ENCODE measurements around the gene RAD52.

RAD52 gene

DNA sequence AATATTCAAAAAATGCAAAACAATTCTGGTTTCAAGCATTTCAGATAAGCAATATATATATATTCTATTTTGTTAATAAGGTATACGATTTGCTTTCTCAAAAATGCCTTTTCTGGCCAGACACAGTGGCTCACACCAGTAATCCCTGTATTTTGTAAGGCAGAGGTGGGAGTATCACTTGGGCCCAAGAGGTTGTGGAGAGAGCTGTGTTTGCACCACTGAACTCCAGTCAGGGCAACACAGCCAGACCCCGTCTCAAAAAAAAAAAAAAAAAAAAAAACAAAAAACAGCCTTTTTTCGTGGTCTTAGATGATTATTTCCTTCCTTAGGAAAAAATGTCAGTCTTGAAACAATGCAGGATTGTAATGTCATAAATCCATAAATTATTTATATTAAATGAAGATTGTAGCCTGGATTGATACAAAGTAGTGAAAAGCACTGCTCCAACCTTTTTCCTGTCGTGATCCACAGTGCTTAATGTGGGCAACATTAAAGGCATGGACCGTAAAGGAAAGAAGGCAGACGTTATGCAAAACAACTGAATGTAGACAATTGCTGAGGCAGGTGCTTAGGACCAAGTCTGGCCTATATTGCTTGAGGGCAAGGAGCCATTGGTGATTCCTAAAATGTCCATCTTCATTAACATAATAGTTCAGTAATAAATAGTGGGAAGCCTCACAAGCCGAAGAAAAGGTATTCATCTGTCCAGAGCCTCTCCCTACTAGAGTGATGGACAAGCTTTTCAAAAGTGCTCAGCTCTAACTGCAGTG lies 36.8 kb downstream of the RAD52 start:
- DNase-seq = no peak

DNA sequence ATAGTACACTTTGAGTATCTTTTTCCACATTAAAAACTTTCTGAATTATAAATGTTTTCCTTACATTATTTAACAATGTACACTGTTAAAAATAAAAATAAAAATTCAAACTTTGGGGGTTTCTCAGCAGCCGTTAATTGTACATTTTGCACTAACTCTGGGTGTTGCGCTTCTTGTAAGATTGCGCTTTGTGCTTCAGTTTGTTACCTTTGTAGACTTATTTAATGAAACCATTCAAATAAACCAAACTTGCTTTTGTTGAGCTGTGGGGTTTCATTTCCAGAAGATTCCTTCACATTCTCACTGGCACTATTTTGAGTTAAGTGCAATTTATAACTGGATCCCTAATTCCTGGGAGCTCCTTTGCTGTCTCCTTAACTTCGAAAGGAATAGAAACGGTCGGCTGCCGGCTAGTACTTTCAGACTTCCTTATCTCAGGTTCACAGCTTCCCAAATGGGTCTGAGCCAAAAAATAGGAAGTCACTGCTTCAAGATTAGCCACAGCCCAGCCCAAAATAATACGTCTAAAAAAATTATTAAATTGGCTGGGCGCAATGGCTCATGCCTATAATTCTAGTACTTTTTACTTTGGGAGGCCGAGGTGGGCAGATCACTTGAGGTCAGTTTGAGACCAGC lies 38.2 kb downstream of the RAD52 start:
- DNase-seq = no peak

GRCh38 chr12:910416-910815 lies 39.1 kb downstream of the RAD52 start:
- DNase-seq = no peak

- no peak for DNase-seq
Measured at GRCh38 chr12:909861-910260, 39.6 kb downstream of the RAD52 start.

DNA sequence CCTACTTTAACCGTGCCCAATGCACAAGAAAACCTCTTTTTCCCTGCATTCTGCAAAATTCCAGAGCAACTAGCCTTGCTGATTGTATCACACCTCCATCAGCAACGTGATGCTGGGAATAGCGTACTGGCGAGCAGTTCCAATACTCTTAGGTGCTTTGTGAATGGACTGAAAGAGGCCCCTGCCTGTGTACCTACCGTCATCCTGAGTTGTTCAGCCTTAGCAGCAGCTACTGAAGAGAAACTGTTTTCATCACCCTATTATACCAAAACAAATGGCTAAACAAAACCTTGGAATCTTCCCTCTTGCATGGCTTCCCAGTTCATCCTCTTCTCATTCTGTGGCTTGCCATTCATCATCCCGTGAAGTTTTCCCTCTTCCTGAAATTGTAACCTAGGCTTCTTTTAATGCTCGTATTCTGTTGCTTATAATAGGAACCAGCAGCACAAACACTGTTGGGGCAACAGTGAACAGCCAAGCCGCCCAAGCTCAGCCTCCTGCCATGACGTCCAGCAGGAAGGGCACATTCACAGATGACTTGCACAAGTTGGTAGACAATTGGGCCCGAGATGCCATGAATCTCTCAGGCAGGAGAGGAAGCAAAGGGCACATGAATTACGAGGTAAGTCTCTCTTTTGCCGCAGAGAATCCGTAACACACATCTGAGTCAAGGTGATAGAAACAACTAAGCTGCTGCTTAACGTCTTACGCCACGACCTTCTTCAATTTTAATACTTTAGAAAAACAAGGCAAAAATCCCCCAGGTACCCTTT lies 41.9 kb downstream of the RAD52 start:
- DNase-seq = no peak

- DNase-seq = no peak
Measured at GRCh38 chr12:906062-906585, 43.4 kb downstream of the RAD52 start.

GRCh38 chr12:905261-906031 lies 44.0 kb downstream of the RAD52 start:
- no peak for DNase-seq

DNA sequence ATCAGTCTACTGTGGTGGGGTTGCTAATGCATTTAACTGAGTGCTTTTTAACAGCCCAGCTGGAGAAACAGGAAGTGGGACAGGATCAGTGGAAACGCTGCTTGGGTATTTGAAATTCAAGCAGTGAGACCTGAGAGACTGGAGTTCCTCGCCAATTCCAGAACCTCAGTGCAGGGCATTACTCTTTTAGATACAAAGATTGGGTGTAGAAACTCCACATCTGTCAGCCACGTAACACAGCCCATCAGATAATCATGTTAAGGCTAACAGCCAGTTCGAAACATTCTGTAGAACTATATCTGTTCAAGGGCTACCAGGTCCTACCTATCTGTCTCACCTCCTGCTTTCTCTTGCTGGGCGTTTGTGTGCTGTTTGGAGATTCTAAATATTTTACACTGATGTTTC lies 45.5 kb downstream of the RAD52 start:
- DNase-seq = no peak

GRCh38 chr12:903055-903454 lies 46.4 kb downstream of the RAD52 start:
- no peak for DNase-seq

- no peak for DNase-seq
Measured at GRCh38 chr12:902581-902980, 46.9 kb downstream of the RAD52 start.

DNA sequence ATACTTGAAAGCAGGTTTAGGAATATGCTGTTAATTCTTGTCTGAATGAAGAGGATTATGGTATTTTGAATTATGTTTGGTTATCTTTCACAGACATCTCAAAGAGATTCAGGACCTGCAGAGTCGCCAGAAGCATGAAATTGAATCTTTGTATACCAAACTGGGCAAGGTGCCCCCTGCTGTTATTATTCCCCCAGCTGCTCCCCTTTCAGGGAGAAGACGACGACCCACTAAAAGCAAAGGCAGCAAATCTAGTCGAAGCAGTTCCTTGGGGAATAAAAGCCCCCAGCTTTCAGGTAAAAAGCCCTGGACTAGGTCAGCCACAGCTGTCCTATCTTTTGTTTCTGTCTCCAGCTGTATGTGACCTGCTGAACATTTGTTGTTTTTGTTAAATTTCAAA lies 52.1 kb downstream of the RAD52 start:
- no peak for DNase-seq

GRCh38 chr12:896031-896430 lies 53.5 kb downstream of the RAD52 start:
- no peak for DNase-seq

- DNase-seq = no peak
Measured at GRCh38 chr12:894226-894625, 55.3 kb downstream of the RAD52 start.

GRCh38 chr12:886206-886605 lies 63.3 kb downstream of the RAD52 start:
- no peak for DNase-seq

GRCh38 chr12:885701-886100 lies 63.8 kb downstream of the RAD52 start:
- no peak for DNase-seq

- no peak for DNase-seq
Measured at GRCh38 chr12:884746-885414, 64.6 kb downstream of the RAD52 start.

DNA sequence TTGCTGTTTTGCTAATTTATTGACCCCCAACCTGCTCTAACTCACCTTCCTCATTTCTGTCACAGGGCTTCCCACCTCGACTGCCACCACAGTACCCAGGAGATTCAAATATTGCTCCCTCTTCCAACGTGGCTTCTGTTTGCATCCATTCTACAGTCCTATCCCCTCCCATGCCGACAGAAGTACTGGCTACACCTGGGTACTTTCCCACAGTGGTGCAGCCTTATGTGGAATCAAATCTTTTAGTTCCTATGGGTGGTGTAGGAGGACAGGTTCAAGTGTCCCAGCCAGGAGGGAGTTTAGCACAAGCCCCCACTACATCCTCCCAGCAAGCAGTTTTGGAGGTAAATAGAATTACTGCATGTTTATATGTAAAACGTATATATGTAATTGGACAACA lies 68.8 kb downstream of the RAD52 start:
- no peak for DNase-seq

DNA sequence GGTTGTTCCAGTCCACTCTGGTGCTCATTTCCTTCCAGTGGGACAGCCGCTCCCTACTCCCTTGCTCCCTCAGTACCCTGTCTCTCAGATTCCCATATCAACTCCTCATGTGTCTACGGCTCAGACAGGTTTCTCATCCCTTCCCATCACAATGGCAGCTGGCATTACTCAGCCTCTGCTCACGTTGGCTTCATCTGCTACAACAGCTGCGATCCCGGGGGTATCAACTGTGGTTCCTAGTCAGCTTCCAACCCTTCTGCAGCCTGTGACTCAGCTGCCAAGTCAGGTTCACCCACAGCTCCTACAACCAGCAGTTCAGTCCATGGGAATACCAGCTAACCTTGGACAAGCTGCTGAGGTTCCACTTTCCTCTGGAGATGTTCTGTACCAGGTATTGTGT lies 69.9 kb downstream of the RAD52 start:
- no peak for DNase-seq

- no peak for DNase-seq
Measured at GRCh38 chr12:873954-874353, 75.5 kb downstream of the RAD52 start.

GRCh38 chr12:870378-870777 lies 79.1 kb downstream of the RAD52 start:
- no peak for DNase-seq

- DNase-seq = no peak
Measured at GRCh38 chr12:868722-869121, 80.8 kb downstream of the RAD52 start.

DNA sequence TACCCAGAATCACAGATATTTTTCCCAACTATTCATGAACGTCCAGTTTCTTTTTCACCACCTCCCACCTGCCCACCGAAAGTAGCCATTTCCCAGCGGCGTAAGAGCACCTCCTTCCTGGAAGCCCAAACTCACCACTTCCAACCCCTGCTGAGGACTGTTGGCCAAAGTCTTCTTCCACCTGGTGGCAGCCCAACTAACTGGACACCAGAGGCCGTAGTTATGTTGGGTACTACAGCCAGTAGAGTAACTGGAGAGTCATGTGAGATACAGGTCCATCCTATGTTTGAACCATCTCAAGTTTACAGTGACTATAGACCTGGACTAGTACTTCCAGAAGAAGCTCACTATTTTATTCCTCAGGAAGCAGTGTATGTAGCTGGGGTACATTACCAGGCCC lies 81.6 kb downstream of the RAD52 start:
- no peak for DNase-seq
